Keratinocyte (primary cell): ENCODE results near the gene GAA. TPM values are rescaled to one million over a fixed set of nuclear protein-coding genes. Genes with fewer than 3 reads are reported as not detected.

Experiments used
- DNase-seq: peaks from one replicate; pipeline ENCODE4 v3.0.0-alpha.2; 2011; ENCODE audit warnings: low read depth, missing footprints, low spot score
- FAIRE-seq: peaks from 2 replicates; lab custom pipeline; 2011; peaks lifted over from hg19 to GRCh38; lab: Jason Lieb, UNC
- H2AFZ ChIP-seq: 2 replicates; pipeline ENCODE4 v1.6.0; 2012; ENCODE audit warnings: low read length, control low read depth, inconsistent platforms; ENCODE audit not compliant: control insufficient read depth
- H3K27ac ChIP-seq: 2 replicates; pipeline ENCODE4 v1.5.1; 2011; ENCODE audit warnings: low read length; ENCODE audit not compliant: control insufficient read depth, insufficient read depth
- H3K27me3 ChIP-seq: 3 replicates; pipeline ENCODE4 v1.6.0; 2011; ENCODE audit warnings: low read length; ENCODE audit not compliant: control insufficient read depth, insufficient read depth; ENCODE audit errors: extremely low read depth
- H3K36me3 ChIP-seq, 2 experiments: 2 replicates in 1 of 2; 3 replicates in 1 of 2; pipeline ENCODE4 v1.5.1; 2011; ENCODE audit warnings: low read length in 2 of 2, mild to moderate bottlenecking in 1 of 2; ENCODE audit not compliant: control insufficient read depth in 2 of 2, insufficient read depth in 2 of 2; ENCODE audit errors: extremely low read depth in 1 of 2
- H3K4me1 ChIP-seq: 3 replicates; pipeline ENCODE4 v1.5.1; 2011; ENCODE audit warnings: low read length; ENCODE audit not compliant: control insufficient read depth, insufficient read depth; ENCODE audit errors: extremely low read depth
- H3K4me2 ChIP-seq: 3 replicates; pipeline ENCODE4 v1.6.0; 2011; ENCODE audit warnings: low read depth, low read length; ENCODE audit not compliant: control insufficient read depth, insufficient read depth; ENCODE audit errors: extremely low read depth
- H3K4me3 ChIP-seq, 3 experiments: fragments of 200-600 bp in 1 of 3; sonication (generic) in 1 of 3; 2 replicates in 2 of 3; 3 replicates in 1 of 3; pipeline ENCODE4 v1.5.1; 2011 to 2016; ENCODE audit warnings: low read length in 3 of 3, mild to moderate bottlenecking in 3 of 3, control low read depth in 2 of 3, inconsistent platforms in 1 of 3, low read depth in 1 of 3, mixed read lengths in 1 of 3, mixed run types in 1 of 3, moderate library complexity in 1 of 3; ENCODE audit not compliant: control insufficient read depth in 2 of 3, insufficient read depth in 2 of 3; ENCODE audit errors: extremely low read depth in 1 of 3
- H3K79me2 ChIP-seq: 2 replicates; pipeline ENCODE4 v1.6.0; 2012; ENCODE audit warnings: low read length; ENCODE audit not compliant: control insufficient read depth, insufficient read depth
- H3K9ac ChIP-seq: 3 replicates; pipeline ENCODE4 v1.6.0; 2011; ENCODE audit warnings: low read length; ENCODE audit not compliant: control insufficient read depth, insufficient read depth; ENCODE audit errors: extremely low read depth
- H3K9me1 ChIP-seq: 3 replicates; pipeline ENCODE4 v1.6.0; 2011; ENCODE audit warnings: low read length; ENCODE audit not compliant: control insufficient read depth, insufficient read depth; ENCODE audit errors: extremely low read depth
- H3K9me3 ChIP-seq: 2 replicates; pipeline ENCODE4 v1.5.1; 2012; ENCODE audit warnings: low read depth, low read length; ENCODE audit not compliant: control insufficient read depth
- H4K20me1 ChIP-seq: 3 replicates; pipeline ENCODE4 v1.6.0; 2011; ENCODE audit warnings: low read length; ENCODE audit not compliant: control insufficient read depth, insufficient read depth; ENCODE audit errors: extremely low read depth
- CTCF ChIP-seq, 3 experiments: IDR thresholded peaks in 1 of 3; conservative IDR thresholded peaks in 1 of 3; optimal IDR thresholded peaks in 1 of 3; 2 replicates in 2 of 3; 3 replicates in 1 of 3; pipeline versions ENCODE3 to v1.5.1; 2011; ENCODE audit warnings: low read length in 3 of 3, mild to moderate bottlenecking in 3 of 3, moderate library complexity in 2 of 3, control low read depth in 1 of 3, inconsistent platforms in 1 of 3; ENCODE audit not compliant: insufficient read depth in 2 of 3; ENCODE audit errors: extremely low read depth in 1 of 3
- EZH2 ChIP-seq: IDR thresholded peaks from one replicate; pipeline ENCODE4 v1.6.1; 2012; ENCODE audit warnings: inconsistent platforms, mild to moderate bottlenecking, low read length, moderate library complexity
- dilution Hi-C: fragments of 300-500 bp; cut with MboI; formaldehyde crosslinking; loops from one replicate; pipeline ENCODE4 v1.7.0; 2020; ENCODE audit warnings: low sequenced_read_pairs; ENCODE audit not compliant: extremely low pct_ligation_motif_present
- polyA plus RNA-seq, 5 experiments: library from polyadenylated mRNA; depleted of rRNA in 3 of 5; stranded (reverse) in 3 of 5; stranded (forward) in 1 of 5; unstranded in 1 of 5; fragments of >200 nt; gene quantifications; 1 replicate in 1 of 5; 2 replicates in 3 of 5; 3 replicates in 1 of 5; pipeline versions ENCODE4 v1.2.1 to v1.2.3, GENCODE V29; 2011 to 2012; ENCODE audit warnings: missing spikeins in 2 of 5, low read depth in 1 of 5, low replicate concordance in 1 of 5

GAA gene
- polyA plus RNA-seq, 1 donor (not counting 4 experiments of a cell fraction or from before 2014, with no cell fraction given): 3.2 TPM

DNA sequence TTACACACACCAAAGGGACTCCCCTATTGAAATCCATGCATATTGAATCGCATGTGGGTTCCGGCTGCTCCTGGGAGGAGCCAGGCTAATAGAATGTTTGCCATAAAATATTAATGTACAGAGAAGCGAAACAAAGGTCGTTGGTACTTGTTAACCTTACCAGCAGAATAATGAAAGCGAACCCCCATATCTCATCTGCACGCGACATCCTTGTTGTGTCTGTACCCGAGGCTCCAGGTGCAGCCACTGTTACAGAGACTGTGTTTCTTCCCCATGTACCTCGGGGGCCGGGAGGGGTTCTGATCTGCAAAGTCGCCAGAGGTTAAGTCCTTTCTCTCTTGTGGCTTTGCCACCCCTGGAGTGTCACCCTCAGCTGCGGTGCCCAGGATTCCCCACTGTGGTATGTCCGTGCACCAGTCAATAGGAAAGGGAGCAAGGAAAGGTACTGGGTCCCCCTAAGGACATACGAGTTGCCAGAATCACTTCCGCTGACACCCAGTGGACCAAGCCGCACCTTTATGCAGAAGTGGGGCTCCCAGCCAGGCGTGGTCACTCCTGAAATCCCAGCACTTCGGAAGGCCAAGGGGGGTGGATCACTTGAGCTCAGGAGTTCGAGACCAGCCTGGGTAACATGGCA is 2.2 kb downstream of the GAA start:
- DNase-seq (no peak), FAIRE-seq (no peak)
- no peaks in the 10 kb centered on the region for H3K9me1 ChIP-seq
- no peaks in the 10 kb centered on the region for H3K9me3 ChIP-seq
- no peak overlapping the region for H3K9ac ChIP-seq
- H3K4me3 ChIP-seq: no peak overlapping the region
- peaks cover 15% of the 10 kb centered on the region for H3K27me3 ChIP-seq
- no peak overlapping the region for H3K27ac ChIP-seq
- H3K36me3 ChIP-seq: no peaks in the 10 kb centered on the region
- TF ChIP-seq CTCF (optimal IDR thresholded peaks at IDR 0.05 in 1 of 3, IDR thresholded peaks at IDR 0.05 in 1 of 3, conservative IDR thresholded peaks at IDR 0.05 in 1 of 3; ENCODE audit: extremely low read depth in 1 of 3, insufficient read depth in 2 of 3, low read length in 3 of 3) (no peak), EZH2 (no peak)
- no peak overlapping the region for H2AFZ ChIP-seq
- H3K4me2 ChIP-seq: no peak overlapping the region
- H3K79me2 ChIP-seq: no peaks in the 10 kb centered on the region
- H4K20me1 ChIP-seq: no peaks in the 10 kb centered on the region
- dilution Hi-C loops: no loop called here
- H3K4me1 ChIP-seq: peaks cover 22% of the 10 kb centered on the region

DNA sequence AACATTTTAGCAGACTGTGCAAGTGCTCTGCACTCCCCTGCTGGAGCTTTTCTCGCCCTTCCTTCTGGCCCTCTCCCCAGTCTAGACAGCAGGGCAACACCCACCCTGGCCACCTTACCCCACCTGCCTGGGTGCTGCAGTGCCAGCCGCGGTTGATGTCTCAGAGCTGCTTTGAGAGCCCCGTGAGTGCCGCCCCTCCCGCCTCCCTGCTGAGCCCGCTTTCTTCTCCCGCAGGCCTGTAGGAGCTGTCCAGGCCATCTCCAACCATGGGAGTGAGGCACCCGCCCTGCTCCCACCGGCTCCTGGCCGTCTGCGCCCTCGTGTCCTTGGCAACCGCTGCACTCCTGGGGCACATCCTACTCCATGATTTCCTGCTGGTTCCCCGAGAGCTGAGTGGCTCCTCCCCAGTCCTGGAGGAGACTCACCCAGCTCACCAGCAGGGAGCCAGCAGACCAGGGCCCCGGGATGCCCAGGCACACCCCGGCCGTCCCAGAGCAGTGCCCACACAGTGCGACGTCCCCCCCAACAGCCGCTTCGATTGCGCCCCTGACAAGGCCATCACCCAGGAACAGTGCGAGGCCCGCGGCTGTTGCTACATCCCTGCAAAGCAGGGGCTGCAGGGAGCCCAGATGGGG is 3.1 kb downstream of the GAA start:
- H3K36me3 ChIP-seq: no peaks in the 10 kb centered on the region
- no peak for TF ChIP-seq CTCF (optimal IDR thresholded peaks at IDR 0.05 in 1 of 3, IDR thresholded peaks at IDR 0.05 in 1 of 3, conservative IDR thresholded peaks at IDR 0.05 in 1 of 3; ENCODE audit: extremely low read depth in 1 of 3, insufficient read depth in 2 of 3, low read length in 3 of 3)
- no peak for TF ChIP-seq EZH2
- no peak overlapping the region for H3K27ac ChIP-seq
- peaks cover 15% of the 10 kb centered on the region for H3K27me3 ChIP-seq
- FAIRE-seq (no peak), DNase-seq (no peak)
- H2AFZ ChIP-seq: no peak overlapping the region
- no peak overlapping the region for H3K4me3 ChIP-seq
- no peaks in the 10 kb centered on the region for H3K9me3 ChIP-seq
- peaks cover 27% of the 10 kb centered on the region for H3K4me1 ChIP-seq
- dilution Hi-C loops: no loop called here
- no peaks in the 10 kb centered on the region for H3K9me1 ChIP-seq
- no peaks in the 10 kb centered on the region for H3K79me2 ChIP-seq
- no peak overlapping the region for H3K4me2 ChIP-seq
- H4K20me1 ChIP-seq: no peaks in the 10 kb centered on the region
- no peak overlapping the region for H3K9ac ChIP-seq
